ENCODE results near the gene GABRB2.

Gene GABRB2

GRCh38 chr5:161467703-161468102, 78.8 kb downstream of the GABRB2 start:
- no peak for DNase-seq

- no peak for DNase-seq
Observed at GRCh38 chr5:161460741-161461140, 85.8 kb downstream of the GABRB2 start.

GRCh38 chr5:161446655-161447054, 99.9 kb downstream of the GABRB2 start:
- DNase-seq = no peak

GRCh38 chr5:161442471-161442870, 104.1 kb downstream of the GABRB2 start:
- no peak for DNase-seq

- DNase-seq = no peak
Observed at GRCh38 chr5:161432798-161433197, 113.7 kb downstream of the GABRB2 start.

GRCh38 chr5:161431963-161432362, 114.6 kb downstream of the GABRB2 start:
- no peak for DNase-seq

GRCh38 chr5:161421067-161421466, 125.5 kb downstream of the GABRB2 start:
- no peak for DNase-seq

- DNase-seq = no peak
Observed at GRCh38 chr5:161420521-161420920, 126.0 kb downstream of the GABRB2 start.

- DNase-seq = no peak
Observed at GRCh38 chr5:161414896-161415295, 131.6 kb downstream of the GABRB2 start.

- no peak for DNase-seq
Observed at GRCh38 chr5:161414037-161414436, 132.5 kb downstream of the GABRB2 start.

- DNase-seq = no peak
Observed at GRCh38 chr5:161412792-161413191, 133.7 kb downstream of the GABRB2 start.

GRCh38 chr5:161411156-161411555, 135.4 kb downstream of the GABRB2 start:
- DNase-seq = no peak

GRCh38 chr5:161410640-161411039, 135.9 kb downstream of the GABRB2 start:
- DNase-seq = no peak

GRCh38 chr5:161409471-161409870, 137.1 kb downstream of the GABRB2 start:
- DNase-seq = no peak

GRCh38 chr5:161406880-161407279, 139.6 kb downstream of the GABRB2 start:
- no peak for DNase-seq

- no peak for DNase-seq
Observed at GRCh38 chr5:161403996-161404395, 142.5 kb downstream of the GABRB2 start.

GRCh38 chr5:161403121-161403520, 143.4 kb downstream of the GABRB2 start:
- no peak for DNase-seq

GRCh38 chr5:161400583-161400982, 145.9 kb downstream of the GABRB2 start:
- no peak for DNase-seq

- DNase-seq = no peak
Observed at GRCh38 chr5:161399996-161400562, 146.4 kb downstream of the GABRB2 start.

- DNase-seq = no peak
Observed at GRCh38 chr5:161397448-161397847, 149.1 kb downstream of the GABRB2 start.

GRCh38 chr5:161396171-161396570, 150.4 kb downstream of the GABRB2 start:
- DNase-seq = no peak

GRCh38 chr5:161391724-161392123, 154.8 kb downstream of the GABRB2 start:
- no peak for DNase-seq

GRCh38 chr5:161391016-161391415, 155.5 kb downstream of the GABRB2 start:
- DNase-seq = no peak

- no peak for DNase-seq
Observed at GRCh38 chr5:161387121-161387520, 159.4 kb downstream of the GABRB2 start.

GRCh38 chr5:161385027-161385426, 161.5 kb downstream of the GABRB2 start:
- no peak for DNase-seq

GRCh38 chr5:161382685-161383084, 163.8 kb downstream of the GABRB2 start:
- DNase-seq = no peak
